Activated T-cell treated with anti-CD3 and anti-CD28 coated beads, Interleukin-2, amount 50 U/mL, for 48 hours (primary cell): ENCODE measurements around the gene COL7A1.
"Not testable (repeated sequence)": the region's sequence is repeated elsewhere in the genome, so short reads cannot be mapped to it uniquely, and the experiment has no call there.

Source experiments
- DNase-seq, 2 experiments: peaks; one replicate each; pipeline ENCODE4 v3.0.0-alpha.2; 2020

The COL7A1 gene

DNA sequence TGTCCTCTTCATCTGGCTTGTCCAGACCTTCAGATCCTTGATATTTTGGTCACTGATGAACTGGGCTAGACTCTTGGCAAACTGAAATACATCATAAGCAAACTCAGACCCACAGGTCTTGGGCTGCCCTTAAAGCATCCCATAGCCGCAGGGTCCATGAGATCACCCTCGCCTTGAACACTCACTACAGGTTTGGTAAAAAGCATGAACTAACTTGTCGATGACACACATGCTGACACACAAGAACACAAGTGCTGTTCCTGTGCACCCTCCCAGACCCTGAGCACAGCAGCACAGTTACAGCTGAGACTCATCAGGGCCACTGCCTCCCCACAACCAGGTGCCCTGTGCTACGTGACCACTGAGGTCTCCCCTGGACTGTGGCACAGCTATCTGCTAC is 59.6 kb downstream of the COL7A1 start:
- no peak for DNase-seq

- DNase-seq, result no peak
These were observed 62.2 kb downstream of the COL7A1 start for GRCh38 chr3:48532977-48533337.

DNA sequence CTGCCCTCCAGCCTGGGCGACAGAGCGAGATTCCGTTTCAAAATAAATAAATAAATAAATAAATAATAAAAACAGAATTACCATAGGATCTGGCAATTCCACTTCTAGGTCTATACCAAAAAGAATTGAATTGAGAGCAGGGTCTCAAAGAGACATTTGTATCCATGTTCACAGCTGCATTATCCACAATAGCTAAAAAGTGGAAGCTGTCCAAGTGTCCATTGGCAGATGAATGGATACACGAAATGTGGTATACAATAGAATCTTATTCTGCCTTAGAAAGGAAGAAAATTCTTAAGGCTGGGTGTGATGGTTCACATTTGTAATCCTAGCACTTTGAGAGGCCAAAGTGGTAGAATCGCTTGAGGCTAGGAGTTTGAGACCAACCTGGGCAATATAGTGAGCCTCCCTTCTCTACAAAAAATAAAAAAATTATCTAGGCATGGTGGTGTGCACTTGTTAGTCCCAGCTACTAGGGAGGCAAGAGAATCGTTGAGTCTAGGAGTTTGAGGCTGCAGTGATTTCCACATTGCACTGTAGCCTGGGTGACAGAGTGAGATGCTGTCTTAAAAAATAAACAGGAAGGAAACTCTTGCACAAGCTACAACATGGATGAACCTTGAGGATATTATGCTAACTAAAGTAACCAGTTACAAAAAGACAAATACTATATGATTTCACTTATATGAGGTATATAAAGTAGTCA is 62.7 kb downstream of the COL7A1 start:
- no peak for DNase-seq

GRCh38 chr3:48530701-48531100 is 64.4 kb downstream of the COL7A1 start:
- not testable (repeated sequence) for DNase-seq

DNA sequence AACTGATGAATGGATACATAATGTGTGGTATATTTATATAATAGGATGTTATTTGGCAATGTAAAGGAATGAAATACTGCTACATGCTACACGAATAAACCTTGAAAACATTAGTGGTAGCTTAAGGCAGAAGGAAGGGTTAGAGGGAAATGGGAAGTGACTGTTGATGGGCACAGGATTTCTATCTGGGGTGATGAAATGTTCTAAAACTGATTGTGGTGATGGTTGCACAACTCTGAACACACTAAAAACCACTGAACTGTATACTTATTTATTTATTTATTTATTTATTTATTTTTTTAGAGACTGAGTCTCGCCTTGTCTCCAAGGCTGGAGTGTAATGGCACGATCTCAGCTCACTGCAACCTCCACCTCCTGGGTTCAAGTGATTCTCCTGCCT is 66.4 kb downstream of the COL7A1 start:
- DNase-seq, result no peak

- DNase-seq, result no peak
These were observed 67.1 kb downstream of the COL7A1 start for GRCh38 chr3:48528048-48528447.

GRCh38 chr3:48524970-48525369 is 70.2 kb downstream of the COL7A1 start:
- DNase-seq, result no peak

- no peak for DNase-seq
These were observed 73.5 kb downstream of the COL7A1 start for GRCh38 chr3:48521635-48522034.

DNA sequence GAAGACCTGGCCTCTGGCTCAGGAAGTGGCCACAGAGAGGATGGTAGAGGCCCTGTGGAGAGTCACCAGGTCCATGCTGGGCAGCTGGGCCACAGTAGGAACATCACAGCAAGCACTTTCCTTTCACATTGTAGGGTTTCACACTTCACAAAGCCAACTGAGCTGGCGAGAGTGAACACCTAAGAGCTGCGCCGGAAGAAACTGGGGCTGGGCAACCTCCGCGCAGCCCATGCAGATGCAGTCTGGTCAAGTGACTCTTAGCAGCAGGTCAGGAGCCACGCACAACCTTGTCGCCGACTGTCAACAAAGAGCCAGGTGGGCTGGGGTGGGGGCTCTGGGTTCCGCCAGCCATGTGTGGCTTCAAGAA is 75.9 kb downstream of the COL7A1 start:
- no peak for DNase-seq

GRCh38 chr3:48518638-48519276 is 76.4 kb downstream of the COL7A1 start:
- DNase-seq, result no peak

- DNase-seq, result no peak
These were observed 77.1 kb downstream of the COL7A1 start for GRCh38 chr3:48518069-48518468.

- DNase-seq, result no peak
These were observed 78.6 kb downstream of the COL7A1 start for GRCh38 chr3:48516571-48516970.

GRCh38 chr3:48514431-48515227 is 80.5 kb downstream of the COL7A1 start:
- DNase-seq, result no peak
